HEK293 (cell line): ENCODE results near the gene CEP44.

Experiments used
- CTCF ChIA-PET: fragments of 350-600 bp; formaldehyde crosslinking; extraction: SDS; loops from one replicate; lab custom pipeline; 2021; ENCODE audit warnings: antibody characterized with exemption; lab: Yijun Ruan, JAX
- POLR2A ChIA-PET: fragments of 300-600 bp; formaldehyde crosslinking; extraction: SDS; loops from one replicate; lab custom pipeline; 2020; ENCODE audit warnings: antibody characterized with exemption, inconsistent platforms; lab: Yijun Ruan, JAX
- H3K27ac ChIP-seq: fragments of 200-500 bp; sonication (Bioruptor generic); 2 replicates; pipeline ENCODE4 v1.5.1; 2014; ENCODE audit warnings: low read depth, low read length, control low read depth, inconsistent platforms; ENCODE audit errors: extremely low read depth
- H3K36me3 ChIP-seq, 2 experiments: fragments of 200-500 bp in 1 of 2; sonication (Bioruptor generic) in 1 of 2; 1 replicate in 1 of 2; 2 replicates in 1 of 2; pipeline ENCODE4 v1.5.1; 2014 to 2017; ENCODE audit warnings: inconsistent platforms in 2 of 2, low read length in 2 of 2; ENCODE audit not compliant: control insufficient read depth in 2 of 2, insufficient read depth in 1 of 2
- H3K4me1 ChIP-seq: fragments of 200-500 bp; sonication (Bioruptor generic); 2 replicates; pipeline ENCODE4 v1.5.1; 2014; ENCODE audit warnings: mild to moderate bottlenecking, low read length, inconsistent platforms; ENCODE audit not compliant: control insufficient read depth, insufficient read depth
- H3K4me3 ChIP-seq: 2 replicates; pipeline ENCODE4 v1.5.1; 2011; ENCODE audit warnings: low read depth, mild to moderate bottlenecking, control low read depth, low read length, moderate library complexity
- H3K9me3 ChIP-seq: fragments of 200-500 bp; sonication (Bioruptor generic); 2 replicates; pipeline ENCODE4 v1.5.1; 2014; ENCODE audit warnings: low read depth, low read length, inconsistent platforms; ENCODE audit not compliant: control insufficient read depth, insufficient read depth
- BCL11B ChIP-seq: fragments of 450-650 bp; formaldehyde crosslinking; IDR thresholded peaks from 2 replicates; pipeline ENCODE4 v1.5.1; 2016; ENCODE audit warnings: low read depth, missing biosample characterization, missing genetic modification characterization
- HOXC10 ChIP-seq: sonication (generic); formaldehyde crosslinking; IDR thresholded peaks from 2 replicates; pipeline ENCODE4 v1.8.1; 2023; ENCODE audit warnings: mild to moderate bottlenecking, missing genetic modification reagents
- KLF1 ChIP-seq: fragments of 450-650 bp; formaldehyde crosslinking; IDR thresholded peaks from 2 replicates; pipeline ENCODE4 v1.5.1; 2016; ENCODE audit warnings: missing biosample characterization, missing genetic modification characterization
- OSR2 ChIP-seq: fragments of 450-650 bp; formaldehyde crosslinking; IDR thresholded peaks from 2 replicates; pipeline ENCODE4 v1.5.1; 2016; ENCODE audit warnings: missing biosample characterization, missing genetic modification characterization
- PRDM2 ChIP-seq: fragments of 450-650 bp; formaldehyde crosslinking; IDR thresholded peaks from 2 replicates; pipeline ENCODE4 v1.5.1; 2016; ENCODE audit warnings: missing biosample characterization, missing genetic modification characterization, borderline replicate concordance
- SALL2 ChIP-seq: fragments of 450-650 bp; formaldehyde crosslinking; IDR thresholded peaks from 2 replicates; pipeline ENCODE4 v1.5.0; 2017; ENCODE audit warnings: missing biosample characterization, mild to moderate bottlenecking, missing genetic modification characterization, borderline replicate concordance
- ZNF10 ChIP-seq: fragments of 450-650 bp; formaldehyde crosslinking; IDR thresholded peaks from 2 replicates; pipeline ENCODE4 v1.5.1; 2017; ENCODE audit warnings: missing biosample characterization, missing genetic modification characterization
- ZNF132 ChIP-seq: fragments of 450-650 bp; formaldehyde crosslinking; IDR thresholded peaks from 2 replicates; pipeline ENCODE4 v1.5.1; 2017; ENCODE audit warnings: missing biosample characterization, missing genetic modification characterization, borderline replicate concordance
- ZNF221 ChIP-seq: fragments of 450-650 bp; formaldehyde crosslinking; IDR thresholded peaks from 2 replicates; pipeline ENCODE4 v1.5.1; 2017; ENCODE audit warnings: missing biosample characterization, missing genetic modification characterization, borderline replicate concordance
- ZNF23 ChIP-seq: fragments of 450-650 bp; formaldehyde crosslinking; IDR thresholded peaks from 2 replicates; pipeline ENCODE4 v1.5.1; 2016; ENCODE audit warnings: missing biosample characterization, missing genetic modification characterization, borderline replicate concordance
- ZNF37A ChIP-seq: fragments of 450-650 bp; IDR thresholded peaks from 2 replicates; pipeline ENCODE4 v1.5.1; 2018; ENCODE audit warnings: missing biosample characterization, missing genetic modification characterization
- ZNF518A ChIP-seq: fragments of 450-650 bp; formaldehyde crosslinking; conservative IDR thresholded peaks from 2 replicates; pipeline ENCODE4 v1.5.1; 2016; ENCODE audit warnings: low read depth, missing biosample characterization, missing genetic modification characterization
- ZNF654 ChIP-seq: fragments of 450-650 bp; formaldehyde crosslinking; IDR thresholded peaks from 2 replicates; pipeline ENCODE4 v1.5.1; 2016; ENCODE audit warnings: low read depth, missing biosample characterization, missing genetic modification characterization
- TF ChIP-seq, protein P1 (sequence below): fragments of 450-650 bp; formaldehyde crosslinking; IDR thresholded peaks from 2 replicates; pipeline ENCODE4 v1.5.1; 2016; ENCODE audit warnings: missing biosample characterization, missing genetic modification characterization
- TF ChIP-seq, protein P2 (sequence below): fragments of 450-650 bp; formaldehyde crosslinking; IDR thresholded peaks from 2 replicates; pipeline ENCODE4 v1.5.1; 2016; ENCODE audit warnings: missing biosample characterization, missing genetic modification characterization
- TF ChIP-seq, protein P3 (sequence below): fragments of 450-650 bp; formaldehyde crosslinking; IDR thresholded peaks from 2 replicates; pipeline ENCODE4 v1.5.0; 2017; ENCODE audit warnings: missing biosample characterization, missing genetic modification characterization, borderline replicate concordance

Gene CEP44

DNA sequence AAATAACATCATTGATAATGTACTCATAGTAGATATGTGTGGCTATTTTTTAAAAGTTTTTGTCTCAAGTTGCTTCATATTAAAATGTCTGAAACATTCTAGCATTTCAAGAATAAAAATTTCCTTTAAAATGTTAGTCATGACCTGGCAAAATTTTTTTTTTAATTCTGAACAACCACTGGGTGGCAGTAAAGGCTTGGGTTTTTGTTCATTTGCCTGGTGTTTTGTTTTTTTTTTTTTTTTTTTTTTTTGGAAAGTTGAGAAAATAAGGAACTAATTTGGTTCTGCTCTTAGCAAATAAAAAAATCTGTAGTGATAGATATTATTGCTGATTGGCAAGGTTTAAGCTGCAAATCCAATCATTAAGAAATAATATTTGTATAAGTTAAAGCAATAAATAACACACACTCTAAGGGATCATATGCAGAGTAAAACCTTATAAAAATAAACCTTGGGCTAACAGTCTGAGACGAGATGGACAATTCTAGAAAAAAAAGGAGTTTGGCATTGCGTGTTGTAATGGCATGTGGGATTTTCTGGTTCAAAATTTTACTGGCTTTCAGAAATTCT, 81.4 kb downstream of the CEP44 start:
- Histone ChIP-seq H3K4me1 (no peaks in the 10 kb centered on the region), H3K27ac (no peak overlapping the region), H3K9me3 (no peaks in the 10 kb centered on the region), H3K36me3 (no peaks in the 10 kb centered on the region), H3K4me3 (no peak overlapping the region)
- POLR2A ChIA-PET, result no interaction called here
- TF ChIP-seq KLF1 (tag by site-specific recombination) (no peak), ZNF654 (tag by site-specific recombination) (peak; percentile 63)
- TF ChIP-seq, protein P1, sequence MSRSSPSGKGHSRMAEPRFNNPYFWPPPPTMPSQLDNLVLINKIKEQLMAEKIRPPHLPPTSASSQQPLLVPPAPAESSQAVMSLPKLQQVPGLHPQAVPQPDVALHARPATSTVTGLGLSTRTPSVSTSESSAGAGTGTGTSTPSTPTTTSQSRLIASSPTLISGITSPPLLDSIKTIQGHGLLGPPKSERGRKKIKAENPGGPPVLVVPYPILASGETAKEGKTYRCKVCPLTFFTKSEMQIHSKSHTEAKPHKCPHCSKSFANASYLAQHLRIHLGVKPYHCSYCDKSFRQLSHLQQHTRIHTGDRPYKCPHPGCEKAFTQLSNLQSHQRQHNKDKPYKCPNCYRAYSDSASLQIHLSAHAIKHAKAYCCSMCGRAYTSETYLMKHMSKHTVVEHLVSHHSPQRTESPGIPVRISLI (tag by site-specific recombination), result peak; percentile 55; the same call in 1 of the 2 replicates
- CTCF ChIA-PET, result interaction anchor here (0.5 to 1.5 kb wide), 3 partner anchors 8 to 311 kb away, joined by 3 to 7 read pairs (median 4); no protein-coding TSS in a partner anchor

GRCh38 chr4:174369985-174370384, 86.3 kb downstream of the CEP44 start:
- H3K27ac ChIP-seq, result no peak overlapping the region
- H3K4me3 ChIP-seq, result no peak overlapping the region
- no peaks in the 10 kb centered on the region for H3K4me1 ChIP-seq
- POLR2A ChIA-PET, result no interaction called here
- CTCF ChIA-PET, result no interaction called here
- H3K36me3 ChIP-seq, result no peaks in the 10 kb centered on the region
- no peaks in the 10 kb centered on the region for H3K9me3 ChIP-seq
- TF ChIP-seq SALL2 (tag by site-specific recombination), result no peak
- no peak for TF ChIP-seq HOXC10 (CRISPR knock-in tag)
- no peak for TF ChIP-seq ZNF221
- no peak for TF ChIP-seq ZNF132 (tag by site-specific recombination)
- TF ChIP-seq BCL11B, result no peak
- no peak for TF ChIP-seq PRDM2 (tag by site-specific recombination)
- no peak for TF ChIP-seq ZNF10 (tag by site-specific recombination)
- TF ChIP-seq, protein P2, sequence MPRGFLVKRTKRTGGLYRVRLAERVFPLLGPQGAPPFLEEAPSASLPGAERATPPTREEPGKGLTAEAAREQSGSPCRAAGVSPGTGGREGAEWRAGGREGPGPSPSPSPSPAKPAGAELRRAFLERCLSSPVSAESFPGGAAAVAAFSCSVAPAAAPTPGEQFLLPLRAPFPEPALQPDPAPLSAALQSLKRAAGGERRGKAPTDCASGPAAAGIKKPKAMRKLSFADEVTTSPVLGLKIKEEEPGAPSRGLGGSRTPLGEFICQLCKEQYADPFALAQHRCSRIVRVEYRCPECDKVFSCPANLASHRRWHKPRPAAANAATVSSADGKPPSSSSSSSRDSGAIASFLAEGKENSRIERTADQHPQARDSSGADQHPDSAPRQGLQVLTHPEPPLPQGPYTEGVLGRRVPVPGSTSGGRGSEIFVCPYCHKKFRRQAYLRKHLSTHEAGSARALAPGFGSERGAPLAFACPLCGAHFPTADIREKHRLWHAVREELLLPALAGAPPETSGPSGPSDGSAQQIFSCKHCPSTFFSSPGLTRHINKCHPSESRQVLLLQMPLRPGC, result no peak
- no peak for TF ChIP-seq ZNF23 (tag by site-specific recombination)
- TF ChIP-seq, protein P3, sequence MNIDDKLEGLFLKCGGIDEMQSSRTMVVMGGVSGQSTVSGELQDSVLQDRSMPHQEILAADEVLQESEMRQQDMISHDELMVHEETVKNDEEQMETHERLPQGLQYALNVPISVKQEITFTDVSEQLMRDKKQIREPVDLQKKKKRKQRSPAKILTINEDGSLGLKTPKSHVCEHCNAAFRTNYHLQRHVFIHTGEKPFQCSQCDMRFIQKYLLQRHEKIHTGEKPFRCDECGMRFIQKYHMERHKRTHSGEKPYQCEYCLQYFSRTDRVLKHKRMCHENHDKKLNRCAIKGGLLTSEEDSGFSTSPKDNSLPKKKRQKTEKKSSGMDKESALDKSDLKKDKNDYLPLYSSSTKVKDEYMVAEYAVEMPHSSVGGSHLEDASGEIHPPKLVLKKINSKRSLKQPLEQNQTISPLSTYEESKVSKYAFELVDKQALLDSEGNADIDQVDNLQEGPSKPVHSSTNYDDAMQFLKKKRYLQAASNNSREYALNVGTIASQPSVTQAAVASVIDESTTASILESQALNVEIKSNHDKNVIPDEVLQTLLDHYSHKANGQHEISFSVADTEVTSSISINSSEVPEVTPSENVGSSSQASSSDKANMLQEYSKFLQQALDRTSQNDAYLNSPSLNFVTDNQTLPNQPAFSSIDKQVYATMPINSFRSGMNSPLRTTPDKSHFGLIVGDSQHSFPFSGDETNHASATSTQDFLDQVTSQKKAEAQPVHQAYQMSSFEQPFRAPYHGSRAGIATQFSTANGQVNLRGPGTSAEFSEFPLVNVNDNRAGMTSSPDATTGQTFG (tag by site-specific recombination), result no peak
- TF ChIP-seq ZNF518A (tag by site-specific recombination), result no peak
- TF ChIP-seq ZNF37A (tag by site-specific recombination), result no peak
- no peak for TF ChIP-seq OSR2 (tag by site-specific recombination)
